ENCODE measurements around the gene ABTB2.

Gene ABTB2

GRCh38 chr11:34206407-34207300 is 151.2 kb downstream of the ABTB2 start:
- DNase-seq, result no peak

- DNase-seq, result no peak
Observed at GRCh38 chr11:34205326-34206035, 152.3 kb downstream of the ABTB2 start.

GRCh38 chr11:34204396-34205279 is 153.2 kb downstream of the ABTB2 start:
- DNase-seq, result no peak

GRCh38 chr11:34203377-34203871 is 154.4 kb downstream of the ABTB2 start:
- DNase-seq, result no peak

GRCh38 chr11:34201129-34201528 is 156.7 kb downstream of the ABTB2 start:
- DNase-seq, result no peak

- DNase-seq, result no peak
Observed at GRCh38 chr11:34199525-34199924, 158.3 kb downstream of the ABTB2 start.

GRCh38 chr11:34198523-34198922 is 159.3 kb downstream of the ABTB2 start:
- DNase-seq, result no peak

GRCh38 chr11:34197256-34197655 is 160.6 kb downstream of the ABTB2 start:
- no peak for DNase-seq

- DNase-seq, result no peak
Observed at GRCh38 chr11:34194576-34195335, 163.1 kb downstream of the ABTB2 start.

- DNase-seq, result no peak
Observed at GRCh38 chr11:34192481-34193401, 165.1 kb downstream of the ABTB2 start.

- no peak for DNase-seq
Observed at GRCh38 chr11:34191578-34191977, 166.2 kb downstream of the ABTB2 start.

GRCh38 chr11:34190192-34191139 is 167.3 kb downstream of the ABTB2 start:
- DNase-seq, result no peak

GRCh38 chr11:34189191-34189590 is 168.6 kb downstream of the ABTB2 start:
- DNase-seq, result no peak

- DNase-seq, result no peak
Observed at GRCh38 chr11:34188181-34188580, 169.6 kb downstream of the ABTB2 start.

GRCh38 chr11:34185926-34186841 is 171.6 kb downstream of the ABTB2 start:
- no peak for DNase-seq

GRCh38 chr11:34184505-34185015 is 173.2 kb downstream of the ABTB2 start:
- no peak for DNase-seq

- DNase-seq, result no peak
Observed at GRCh38 chr11:34183848-34184391, 173.9 kb downstream of the ABTB2 start.

Measured in NCI-H2029 treated with DMSO at 0.1 percent for 48 hours (cell line).